IgD-negative memory B cell (primary cell): ENCODE measurements around the gene MRPS12. TPM values are rescaled to one million over a fixed set of nuclear protein-coding genes. Genes with fewer than 3 reads are reported as not detected.
"Not testable (repeated sequence)": the region's sequence is repeated elsewhere in the genome, so short reads cannot be mapped to it uniquely, and the experiment has no call there.

ENCODE experiments used
- H3K27ac Mint-ChIP-seq, 3 donors: one replicate each; pipeline ENCODE4 v1.8.0; 2020 to 2022; ENCODE audit warnings: mild to moderate bottlenecking in 3 of 3, mixed read lengths in 3 of 3, moderate library complexity in 1 of 3
- H3K27me3 Mint-ChIP-seq: one replicate; pipeline ENCODE4 v1.8.0; 2021; ENCODE audit warnings: mixed read lengths
- H3K36me3 Mint-ChIP-seq: one replicate; pipeline ENCODE4 v1.8.0; 2020; ENCODE audit warnings: mild to moderate bottlenecking, mixed read lengths
- H3K4me1 Mint-ChIP-seq, 3 donors: one replicate each; pipeline ENCODE4 v1.8.0; 2020 to 2022; ENCODE audit warnings: mixed read lengths in 3 of 3, mild to moderate bottlenecking in 1 of 3
- H3K4me3 Mint-ChIP-seq, 4 donors: one replicate each; pipeline ENCODE4 v1.8.0; 2020 to 2022; ENCODE audit warnings: mild to moderate bottlenecking in 4 of 4, mixed read lengths in 4 of 4, moderate library complexity in 3 of 4
- H3K9me3 Mint-ChIP-seq, 3 donors: one replicate each; pipeline ENCODE4 v1.8.0; 2020 to 2021; ENCODE audit warnings: mixed read lengths in 3 of 3, mild to moderate bottlenecking in 1 of 3
- polyA plus RNA-seq: library from polyadenylated mRNA; unstranded; fragments of 300-500 nt; fragmentation: Illumina TruSeq; gene quantifications from one replicate; pipeline ENCODE4 v1.2.3, GENCODE V29; 2021

Gene MRPS12
- polyA plus RNA-seq, 1 donor from 2014 or later, result 75.4 TPM

DNA sequence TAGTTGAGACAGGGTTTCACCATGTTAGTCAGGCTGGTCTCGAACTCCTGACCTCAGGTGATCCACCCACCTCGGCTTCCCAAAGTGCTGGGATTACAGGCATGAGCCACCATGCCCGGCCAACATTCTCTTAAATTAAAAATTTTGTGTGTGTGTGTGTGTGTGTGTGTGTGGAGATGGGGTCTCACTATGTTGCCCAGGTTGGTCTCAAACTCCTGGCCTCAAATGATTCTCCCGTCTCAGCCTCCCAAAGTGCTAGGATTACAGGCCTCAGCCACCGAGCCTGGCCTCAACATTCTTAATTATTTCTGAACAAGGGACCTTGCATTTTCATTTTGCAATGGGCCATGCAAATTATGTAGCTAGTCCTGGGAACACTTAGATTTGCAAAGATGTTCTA is 35.4 kb downstream of the MRPS12 start:
- H3K4me1 Mint-ChIP-seq, H3K36me3 Mint-ChIP-seq, H3K4me3 Mint-ChIP-seq, H3K9me3 Mint-ChIP-seq, H3K27ac Mint-ChIP-seq: not testable (repeated sequence)
- peaks cover 10% of the 10 kb centered on the region for H3K27me3 Mint-ChIP-seq

DNA sequence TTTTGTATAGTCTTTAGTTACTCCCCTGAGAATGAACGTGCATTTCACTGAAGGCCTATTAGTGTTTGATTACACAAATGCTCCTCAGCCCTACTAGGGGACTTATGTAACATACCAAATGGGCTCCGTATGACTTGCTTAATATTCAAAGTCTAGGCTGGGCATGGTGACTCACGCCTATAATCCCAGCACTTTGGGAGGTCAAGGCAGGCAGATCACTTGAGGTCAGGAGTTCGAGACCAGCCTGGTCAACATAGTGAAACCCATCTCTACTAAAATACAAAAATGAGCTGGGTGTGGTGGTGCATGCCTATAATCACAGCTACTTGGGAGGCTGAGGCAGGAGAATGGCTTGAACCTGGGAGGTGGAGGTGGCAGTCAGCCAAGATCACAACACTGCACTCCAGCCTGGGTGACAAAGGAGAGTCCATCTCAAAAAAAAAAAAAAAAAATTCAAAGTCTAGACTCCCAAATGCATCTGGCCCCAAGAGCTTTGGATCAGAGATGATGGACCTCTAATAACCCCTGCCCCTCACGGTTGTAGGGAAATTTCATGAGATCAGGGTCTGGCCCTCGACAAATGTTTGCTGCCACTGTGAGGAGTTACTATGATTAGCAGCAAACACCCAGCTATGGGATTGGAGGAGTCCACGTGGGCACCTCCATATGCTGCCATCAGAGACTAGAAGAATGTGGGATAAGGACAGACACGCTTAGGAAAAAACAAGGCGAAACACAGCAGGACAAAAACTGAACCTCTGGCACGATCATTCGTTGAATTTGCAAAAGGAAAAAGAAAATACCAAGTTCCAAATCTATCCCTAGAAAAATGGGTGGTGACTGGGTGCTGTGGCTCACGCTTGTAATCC is 40.2 kb downstream of the MRPS12 start:
- Mint-ChIP-seq H3K9me3 (no peaks in the 10 kb centered on the region), H3K27ac (no peak overlapping the region), H3K4me3 (no peak overlapping the region), H3K27me3 (peaks cover 11% of the 10 kb centered on the region), H3K4me1 (peaks cover 4 to 8% (median 6%) of the 10 kb centered on the region in 3 donors), H3K36me3 (peaks cover 2% of the 10 kb centered on the region)

DNA sequence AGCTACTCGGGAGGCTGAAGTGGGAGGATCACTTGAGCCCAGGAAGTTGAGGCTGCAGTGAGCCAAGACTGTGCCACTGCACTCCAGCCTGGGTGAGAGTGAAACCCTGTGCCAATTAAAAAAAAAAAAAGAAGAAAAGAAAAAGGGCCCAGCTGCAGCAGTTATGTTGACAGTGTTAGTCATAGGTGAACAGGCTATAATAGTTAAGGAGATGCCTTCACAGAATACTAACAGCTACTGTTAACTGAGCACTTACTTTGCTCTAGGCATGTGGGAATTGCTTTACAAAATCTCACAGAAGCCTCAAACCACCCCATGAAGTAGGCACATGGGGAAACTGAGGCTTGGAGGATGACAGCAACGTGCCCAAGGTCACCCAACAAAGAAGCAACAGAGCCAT is 40.9 kb downstream of the MRPS12 start:
- H3K27me3 Mint-ChIP-seq, result peaks cover 19% of the 10 kb centered on the region
- peaks cover 6 to 10% (median 8%) of the 10 kb centered on the region in 3 donors for H3K4me1 Mint-ChIP-seq
- no peak overlapping the region for H3K27ac Mint-ChIP-seq
- H3K36me3 Mint-ChIP-seq, result peaks cover 3% of the 10 kb centered on the region
- H3K4me3 Mint-ChIP-seq, result no peak overlapping the region
- no peaks in the 10 kb centered on the region for H3K9me3 Mint-ChIP-seq

GRCh38 chr19:38974624-38975213 is 44.0 kb downstream of the MRPS12 start:
- peaks cover 23% of the 10 kb centered on the region for H3K27me3 Mint-ChIP-seq
- peaks cover 0 to 2% (median 0%) of the 10 kb centered on the region in 3 donors for H3K9me3 Mint-ChIP-seq
- H3K4me3 Mint-ChIP-seq, result peak overlapping the region in 1 of 4 donors; percentile 90
- H3K27ac Mint-ChIP-seq, result peak overlapping the region in 1 of 3 donors; percentile 23
- H3K36me3 Mint-ChIP-seq, result peaks cover 3% of the 10 kb centered on the region
- peaks cover 6 to 12% (median 8%) of the 10 kb centered on the region in 3 donors for H3K4me1 Mint-ChIP-seq

- Mint-ChIP-seq H3K4me1 (peaks cover 6 to 12% (median 8%) of the 10 kb centered on the region in 3 donors), H3K9me3 (peaks cover 0 to 4% (median 0%) of the 10 kb centered on the region in 3 donors), H3K27me3 (peaks cover 23% of the 10 kb centered on the region), H3K4me3 (peak within 1 kb of the TSS in 3 of 4 donors; percentile 63 to 90 (median 86)), H3K27ac (peak within 1 kb of the TSS in 1 of 3 donors; percentile 23), H3K36me3 (peaks cover 5% of the 10 kb centered on the region)
These were observed 44.6 kb downstream of the MRPS12 start, which contains the start of gene FBXO17 for GRCh38 chr19:38975214-38975860. Gene FBXO17 (minus strand): TSS chr19:38975742. CDS start chr19:38950319, 25,423 bp downstream.

DNA sequence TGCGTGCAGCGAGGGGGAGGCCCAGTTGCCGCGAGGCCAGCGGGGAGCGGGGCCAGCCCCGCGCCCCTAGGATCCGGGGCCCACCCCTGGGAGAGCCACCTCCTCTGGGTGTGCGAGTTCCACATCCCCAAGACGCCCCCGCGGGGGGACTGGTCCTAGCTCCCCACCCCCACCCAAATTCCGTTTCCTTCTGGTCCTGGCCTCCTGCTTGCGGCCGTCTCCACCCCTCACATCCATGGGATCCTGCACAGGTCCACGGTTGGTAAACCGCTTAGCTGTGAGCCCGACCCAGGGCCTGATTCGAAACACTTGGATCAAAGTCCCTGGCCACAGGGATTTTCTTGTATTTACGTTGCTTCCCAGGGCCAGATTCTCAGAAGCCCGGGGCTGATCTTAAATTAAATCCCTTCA is 45.1 kb downstream of the MRPS12 start:
- peak overlapping the region in 3 of 4 donors; percentile 63 to 87 (median 75) for H3K4me3 Mint-ChIP-seq
- H3K4me1 Mint-ChIP-seq, result peaks cover 7 to 12% (median 8%) of the 10 kb centered on the region in 3 donors
- peaks cover 0 to 6% (median 3%) of the 10 kb centered on the region in 3 donors for H3K9me3 Mint-ChIP-seq
- H3K27ac Mint-ChIP-seq, result no peak overlapping the region
- peaks cover 27% of the 10 kb centered on the region for H3K27me3 Mint-ChIP-seq
- peaks cover 7% of the 10 kb centered on the region for H3K36me3 Mint-ChIP-seq

- Mint-ChIP-seq H3K9me3 (peaks cover 0 to 6% (median 3%) of the 10 kb centered on the region in 3 donors), H3K4me1 (peaks cover 7 to 12% (median 8%) of the 10 kb centered on the region in 3 donors), H3K27me3 (peaks cover 27% of the 10 kb centered on the region), H3K27ac (no peak overlapping the region), H3K36me3 (peaks cover 7% of the 10 kb centered on the region), H3K4me3 (no peak overlapping the region)
These were observed 46.9 kb downstream of the MRPS12 start for GRCh38 chr19:38977445-38978325.

GRCh38 chr19:38978326-38978689 is 47.6 kb downstream of the MRPS12 start:
- Mint-ChIP-seq H3K9me3 (peaks cover 0 to 6% (median 3%) of the 10 kb centered on the region in 3 donors), H3K4me3 (no peak overlapping the region), H3K27me3 (peaks cover 27% of the 10 kb centered on the region), H3K4me1 (peaks cover 7 to 12% (median 8%) of the 10 kb centered on the region in 3 donors), H3K27ac (no peak overlapping the region), H3K36me3 (peaks cover 7% of the 10 kb centered on the region)

DNA sequence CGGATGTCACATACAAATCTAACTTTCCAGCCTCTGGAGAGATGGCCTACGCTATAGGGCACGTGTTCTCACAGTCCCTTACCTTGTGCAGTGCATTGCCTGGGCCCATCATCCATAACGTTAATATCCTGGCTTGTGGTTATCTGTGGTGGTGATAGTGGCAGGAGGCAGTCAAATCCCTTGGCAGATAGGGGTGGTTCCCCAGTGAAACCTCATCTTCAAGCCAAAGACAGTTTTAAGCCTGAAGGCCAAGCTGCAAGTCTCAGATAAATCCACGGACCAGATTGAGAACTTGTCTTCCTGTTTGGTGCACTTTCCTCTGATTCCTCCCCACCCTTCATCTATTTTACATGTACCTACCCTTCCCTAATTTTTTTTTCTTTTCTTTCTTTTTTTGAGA is 49.1 kb downstream of the MRPS12 start:
- H3K9me3 Mint-ChIP-seq, result peaks cover 0 to 7% (median 3%) of the 10 kb centered on the region in 3 donors
- no peak overlapping the region for H3K27ac Mint-ChIP-seq
- H3K4me1 Mint-ChIP-seq, result peaks cover 3 to 11% (median 4%) of the 10 kb centered on the region in 3 donors
- H3K36me3 Mint-ChIP-seq, result peaks cover 7% of the 10 kb centered on the region
- H3K27me3 Mint-ChIP-seq, result peaks cover 23% of the 10 kb centered on the region
- H3K4me3 Mint-ChIP-seq, result no peak overlapping the region

GRCh38 chr19:38980583-38981374 is 50.0 kb downstream of the MRPS12 start:
- H3K4me3 Mint-ChIP-seq, result peak overlapping the region in 2 of 4 donors; percentile 55 to 82
- peaks cover 19% of the 10 kb centered on the region for H3K27me3 Mint-ChIP-seq
- no peak overlapping the region for H3K27ac Mint-ChIP-seq
- H3K36me3 Mint-ChIP-seq, result peaks cover 5% of the 10 kb centered on the region
- peaks cover 0 to 8% (median 1%) of the 10 kb centered on the region in 3 donors for H3K4me1 Mint-ChIP-seq
- peaks cover 0 to 7% (median 3%) of the 10 kb centered on the region in 3 donors for H3K9me3 Mint-ChIP-seq

Other genes starting within 250 kb of the MRPS12 start
- gene CAPN12, start 186.5 kb upstream of the MRPS12 start, polyA plus RNA-seq, result 31.6 TPM
- gene LGALS7, start 157.4 kb upstream of the MRPS12 start, polyA plus RNA-seq, result not detected
- not detected for gene LGALS7B, start 141.7 kb upstream of the MRPS12 start, polyA plus RNA-seq
- not detected for gene LGALS4, start 118.0 kb upstream of the MRPS12 start, polyA plus RNA-seq
- 307 TPM for gene ECH1, start 99.2 kb upstream of the MRPS12 start, polyA plus RNA-seq
- 78.9 TPM for gene HNRNPL, start 81.0 kb upstream of the MRPS12 start, polyA plus RNA-seq
- 61.3 TPM for gene RINL, start 52.7 kb upstream of the MRPS12 start, polyA plus RNA-seq
- 45.5 TPM for gene SIRT2, start 31.3 kb upstream of the MRPS12 start, polyA plus RNA-seq
- gene NFKBIB, start 31.0 kb upstream of the MRPS12 start, polyA plus RNA-seq, result 18.2 TPM
- not detected for gene CCER2, start 18.8 kb upstream of the MRPS12 start, polyA plus RNA-seq
- 21.7 TPM for gene SARS2, start 181 bp upstream of the MRPS12 start, polyA plus RNA-seq
- not detected for gene FBXO17, start 44.8 kb downstream of the MRPS12 start, polyA plus RNA-seq
- gene FBXO27, start 101.6 kb downstream of the MRPS12 start, polyA plus RNA-seq, result 0.38 TPM
- not detected for gene ACP7, start 153.4 kb downstream of the MRPS12 start, polyA plus RNA-seq
- gene PAK4, start 194.8 kb downstream of the MRPS12 start, polyA plus RNA-seq, result 3.7 TPM